ENCODE results near the gene BCO1.

Gene BCO1

DNA sequence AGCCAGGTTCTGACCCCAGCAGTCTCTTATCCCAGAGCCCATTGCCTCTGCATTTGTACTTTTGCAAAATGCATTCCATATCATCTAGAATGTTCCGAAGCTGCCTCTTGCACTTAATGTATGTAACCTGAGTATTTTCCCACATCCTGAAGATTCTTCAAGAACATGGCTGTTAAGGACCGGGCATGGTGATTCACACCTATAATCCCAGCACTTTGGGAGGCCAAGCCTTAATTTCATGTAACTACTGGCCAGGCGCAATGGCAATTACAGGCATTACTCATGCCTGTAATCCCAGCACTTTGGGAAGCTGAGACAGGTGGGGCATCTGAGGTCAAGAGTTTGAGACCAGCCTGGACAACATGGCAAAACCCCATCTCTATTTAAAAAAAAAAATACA is 44.6 kb downstream of the BCO1 start:
- TF ChIP-seq CSDC2 (CRISPR knock-in tag; IDR thresholded peaks at IDR 0.05) = no peak
- no peak for TF ChIP-seq ISL1 (CRISPR knock-in tag; IDR thresholded peaks at IDR 0.05)
- TF ChIP-seq BACH2 (CRISPR knock-in tag; IDR thresholded peaks at IDR 0.05; ENCODE audit: borderline replicate concordance) = no peak
- no peak for TF ChIP-seq ZNF565 (CRISPR knock-in tag; conservative IDR thresholded peaks at IDR 0.05; ENCODE audit: low read depth)
- no peak for TF ChIP-seq TOX (CRISPR knock-in tag; IDR thresholded peaks at IDR 0.05; ENCODE audit: borderline replicate concordance)
- TF ChIP-seq ZC3H10 (CRISPR knock-in tag; IDR thresholded peaks at IDR 0.05) = no peak
- TF ChIP-seq, protein P1, sequence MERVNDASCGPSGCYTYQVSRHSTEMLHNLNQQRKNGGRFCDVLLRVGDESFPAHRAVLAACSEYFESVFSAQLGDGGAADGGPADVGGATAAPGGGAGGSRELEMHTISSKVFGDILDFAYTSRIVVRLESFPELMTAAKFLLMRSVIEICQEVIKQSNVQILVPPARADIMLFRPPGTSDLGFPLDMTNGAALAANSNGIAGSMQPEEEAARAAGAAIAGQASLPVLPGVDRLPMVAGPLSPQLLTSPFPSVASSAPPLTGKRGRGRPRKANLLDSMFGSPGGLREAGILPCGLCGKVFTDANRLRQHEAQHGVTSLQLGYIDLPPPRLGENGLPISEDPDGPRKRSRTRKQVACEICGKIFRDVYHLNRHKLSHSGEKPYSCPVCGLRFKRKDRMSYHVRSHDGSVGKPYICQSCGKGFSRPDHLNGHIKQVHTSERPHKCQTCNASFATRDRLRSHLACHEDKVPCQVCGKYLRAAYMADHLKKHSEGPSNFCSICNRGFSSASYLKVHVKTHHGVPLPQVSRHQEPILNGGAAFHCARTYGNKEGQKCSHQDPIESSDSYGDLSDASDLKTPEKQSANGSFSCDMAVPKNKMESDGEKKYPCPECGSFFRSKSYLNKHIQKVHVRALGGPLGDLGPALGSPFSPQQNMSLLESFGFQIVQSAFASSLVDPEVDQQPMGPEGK (CRISPR knock-in tag; IDR thresholded peaks at IDR 0.05; ENCODE audit: borderline replicate concordance) = no peak
- no peak for TF ChIP-seq SNAI2 (CRISPR knock-in tag; IDR thresholded peaks at IDR 0.05)
- TF ChIP-seq ARNTL (CRISPR knock-in tag; IDR thresholded peaks at IDR 0.05; ENCODE audit: borderline replicate concordance, low read depth) = no peak
- no peak for TF ChIP-seq ESRRG (CRISPR knock-in tag; IDR thresholded peaks at IDR 0.05)
- no peak for TF ChIP-seq ZFP3 (CRISPR knock-in tag; IDR thresholded peaks at IDR 0.05)
- TF ChIP-seq ZNF70 (CRISPR knock-in tag; IDR thresholded peaks at IDR 0.05) = no peak
- TF ChIP-seq, protein P2, sequence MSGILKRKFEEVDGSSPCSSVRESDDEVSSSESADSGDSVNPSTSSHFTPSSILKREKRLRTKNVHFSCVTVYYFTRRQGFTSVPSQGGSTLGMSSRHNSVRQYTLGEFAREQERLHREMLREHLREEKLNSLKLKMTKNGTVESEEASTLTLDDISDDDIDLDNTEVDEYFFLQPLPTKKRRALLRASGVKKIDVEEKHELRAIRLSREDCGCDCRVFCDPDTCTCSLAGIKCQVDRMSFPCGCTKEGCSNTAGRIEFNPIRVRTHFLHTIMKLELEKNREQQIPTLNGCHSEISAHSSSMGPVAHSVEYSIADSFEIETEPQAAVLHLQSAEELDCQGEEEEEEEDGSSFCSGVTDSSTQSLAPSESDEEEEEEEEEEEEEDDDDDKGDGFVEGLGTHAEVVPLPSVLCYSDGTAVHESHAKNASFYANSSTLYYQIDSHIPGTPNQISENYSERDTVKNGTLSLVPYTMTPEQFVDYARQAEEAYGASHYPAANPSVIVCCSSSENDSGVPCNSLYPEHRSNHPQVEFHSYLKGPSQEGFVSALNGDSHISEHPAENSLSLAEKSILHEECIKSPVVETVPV (CRISPR knock-in tag; IDR thresholded peaks at IDR 0.05) = no peak
- no peak for TF ChIP-seq OSR1 (CRISPR knock-in tag; IDR thresholded peaks at IDR 0.05)
- no peak for TF ChIP-seq ZNF8 (CRISPR knock-in tag; IDR thresholded peaks at IDR 0.05)
- no peak for TF ChIP-seq PPARA (CRISPR knock-in tag; IDR thresholded peaks at IDR 0.05; ENCODE audit: borderline replicate concordance)
- TF ChIP-seq ZFP30 (CRISPR knock-in tag; IDR thresholded peaks at IDR 0.05) = no peak
- TF ChIP-seq GLIS3 (CRISPR knock-in tag; IDR thresholded peaks at IDR 0.05) = no peak
- no peak for TF ChIP-seq POU6F1 (CRISPR knock-in tag; IDR thresholded peaks at IDR 0.05; ENCODE audit: borderline replicate concordance, low read depth)
- no peak for TF ChIP-seq RARB (CRISPR knock-in tag; IDR thresholded peaks at IDR 0.05)
- no peak for ATAC-seq

DNA sequence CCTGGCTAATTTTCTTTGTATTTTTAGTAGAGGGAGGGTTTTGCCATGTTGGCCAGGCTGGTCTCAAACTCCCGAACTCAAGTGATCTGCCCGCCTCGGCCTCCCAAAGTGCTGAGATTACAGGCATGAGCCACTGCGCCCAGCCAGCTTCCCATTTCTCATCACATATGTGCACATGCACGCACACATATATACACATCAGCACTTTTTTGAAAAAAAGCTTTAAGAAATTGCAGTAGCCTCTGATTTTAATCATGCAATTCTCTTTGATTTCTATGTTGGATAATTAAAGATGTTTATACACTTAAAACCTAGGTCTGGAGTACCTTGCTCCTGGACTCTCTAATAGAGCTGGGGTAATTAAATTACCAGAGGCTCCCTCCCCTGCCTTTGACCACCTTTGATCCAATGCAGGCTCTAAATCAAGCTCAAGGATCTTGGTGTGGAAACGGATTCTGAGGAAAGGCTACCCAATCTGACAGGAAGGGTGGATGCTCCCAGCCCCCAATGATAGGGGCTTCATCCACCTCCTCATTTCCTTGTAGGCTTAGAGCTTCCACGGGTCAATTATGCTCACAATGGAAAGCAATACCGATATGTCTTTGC is 46.6 kb downstream of the BCO1 start:
- TF ChIP-seq ESRRG (CRISPR knock-in tag; IDR thresholded peaks at IDR 0.05) (no peak), BACH2 (CRISPR knock-in tag; IDR thresholded peaks at IDR 0.05; ENCODE audit: borderline replicate concordance) (no peak), ZNF565 (CRISPR knock-in tag; conservative IDR thresholded peaks at IDR 0.05; ENCODE audit: low read depth) (no peak), ZC3H10 (CRISPR knock-in tag; IDR thresholded peaks at IDR 0.05) (no peak), ISL1 (CRISPR knock-in tag; IDR thresholded peaks at IDR 0.05) (no peak)
- TF ChIP-seq, protein P3, sequence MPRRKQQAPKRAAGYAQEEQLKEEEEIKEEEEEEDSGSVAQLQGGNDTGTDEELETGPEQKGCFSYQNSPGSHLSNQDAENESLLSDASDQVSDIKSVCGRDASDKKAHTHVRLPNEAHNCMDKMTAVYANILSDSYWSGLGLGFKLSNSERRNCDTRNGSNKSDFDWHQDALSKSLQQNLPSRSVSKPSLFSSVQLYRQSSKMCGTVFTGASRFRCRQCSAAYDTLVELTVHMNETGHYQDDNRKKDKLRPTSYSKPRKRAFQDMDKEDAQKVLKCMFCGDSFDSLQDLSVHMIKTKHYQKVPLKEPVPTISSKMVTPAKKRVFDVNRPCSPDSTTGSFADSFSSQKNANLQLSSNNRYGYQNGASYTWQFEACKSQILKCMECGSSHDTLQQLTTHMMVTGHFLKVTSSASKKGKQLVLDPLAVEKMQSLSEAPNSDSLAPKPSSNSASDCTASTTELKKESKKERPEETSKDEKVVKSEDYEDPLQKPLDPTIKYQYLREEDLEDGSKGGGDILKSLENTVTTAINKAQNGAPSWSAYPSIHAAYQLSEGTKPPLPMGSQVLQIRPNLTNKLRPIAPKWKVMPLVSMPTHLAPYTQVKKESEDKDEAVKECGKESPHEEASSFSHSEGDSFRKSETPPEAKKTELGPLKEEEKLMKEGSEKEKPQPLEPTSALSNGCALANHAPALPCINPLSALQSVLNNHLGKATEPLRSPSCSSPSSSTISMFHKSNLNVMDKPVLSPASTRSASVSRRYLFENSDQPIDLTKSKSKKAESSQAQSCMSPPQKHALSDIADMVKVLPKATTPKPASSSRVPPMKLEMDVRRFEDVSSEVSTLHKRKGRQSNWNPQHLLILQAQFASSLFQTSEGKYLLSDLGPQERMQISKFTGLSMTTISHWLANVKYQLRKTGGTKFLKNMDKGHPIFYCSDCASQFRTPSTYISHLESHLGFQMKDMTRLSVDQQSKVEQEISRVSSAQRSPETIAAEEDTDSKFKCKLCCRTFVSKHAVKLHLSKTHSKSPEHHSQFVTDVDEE (CRISPR knock-in tag; IDR thresholded peaks at IDR 0.05) = no peak
- no peak for ATAC-seq

GRCh38 chr16:81286190-81286589 is 47.7 kb downstream of the BCO1 start:
- no peak for ATAC-seq
- TF ChIP-seq, protein P3 (CRISPR knock-in tag; IDR thresholded peaks at IDR 0.05) = no peak
- TF ChIP-seq ARNTL (CRISPR knock-in tag; IDR thresholded peaks at IDR 0.05; ENCODE audit: borderline replicate concordance, low read depth) = no peak
- no peak for TF ChIP-seq BACH2 (CRISPR knock-in tag; IDR thresholded peaks at IDR 0.05; ENCODE audit: borderline replicate concordance)
- no peak for TF ChIP-seq ZNF8 (CRISPR knock-in tag; IDR thresholded peaks at IDR 0.05)
- TF ChIP-seq, protein P4, sequence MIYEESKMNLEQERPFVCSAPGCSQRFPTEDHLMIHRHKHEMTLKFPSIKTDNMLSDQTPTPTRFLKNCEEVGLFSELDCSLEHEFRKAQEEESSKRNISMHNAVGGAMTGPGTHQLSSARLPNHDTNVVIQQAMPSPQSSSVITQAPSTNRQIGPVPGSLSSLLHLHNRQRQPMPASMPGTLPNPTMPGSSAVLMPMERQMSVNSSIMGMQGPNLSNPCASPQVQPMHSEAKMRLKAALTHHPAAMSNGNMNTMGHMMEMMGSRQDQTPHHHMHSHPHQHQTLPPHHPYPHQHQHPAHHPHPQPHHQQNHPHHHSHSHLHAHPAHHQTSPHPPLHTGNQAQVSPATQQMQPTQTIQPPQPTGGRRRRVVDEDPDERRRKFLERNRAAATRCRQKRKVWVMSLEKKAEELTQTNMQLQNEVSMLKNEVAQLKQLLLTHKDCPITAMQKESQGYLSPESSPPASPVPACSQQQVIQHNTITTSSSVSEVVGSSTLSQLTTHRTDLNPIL (CRISPR knock-in tag; IDR thresholded peaks at IDR 0.05; ENCODE audit: low read depth) = no peak
- TF ChIP-seq ZNF565 (CRISPR knock-in tag; conservative IDR thresholded peaks at IDR 0.05; ENCODE audit: low read depth) = no peak
